H9 (cell line): ENCODE data around the gene BMP8A. TPM values are rescaled to one million over a fixed set of nuclear protein-coding genes. Genes with fewer than 3 reads are reported as not detected.

Experiments used
- DNase-seq: peaks from one replicate; pipeline ENCODE4 v3.0.0-alpha.2; 2017
- H2AFZ ChIP-seq: one replicate; pipeline ENCODE4 v1.6.1; 2013; ENCODE audit warnings: mild to moderate bottlenecking, low read length, control low read depth, moderate library complexity
- H2AK5ac ChIP-seq: 2 replicates; pipeline ENCODE4 v1.6.1; 2013; ENCODE audit warnings: low read length, control low read depth, mixed read lengths; ENCODE audit not compliant: insufficient read length
- H2BK120ac ChIP-seq: one replicate; pipeline ENCODE4 v1.6.1; 2013; ENCODE audit warnings: low read depth, mild to moderate bottlenecking, low read length, control low read depth, inconsistent platforms; ENCODE audit not compliant: poor library complexity, severe bottlenecking
- H2BK12ac ChIP-seq: 2 replicates; pipeline ENCODE4 v1.6.1; 2013; ENCODE audit warnings: low read length, control low read depth, mixed read lengths, low read depth; ENCODE audit not compliant: insufficient read length
- H2BK15ac ChIP-seq: 2 replicates; pipeline ENCODE4 v1.6.1; 2013; ENCODE audit warnings: low read depth, low read length, control low read depth
- H2BK20ac ChIP-seq: one replicate; pipeline ENCODE4 v1.6.1; 2013; ENCODE audit warnings: low read depth, mild to moderate bottlenecking, low read length, control low read depth, inconsistent platforms; ENCODE audit not compliant: poor library complexity, severe bottlenecking
- H2BK5ac ChIP-seq: 2 replicates; pipeline ENCODE4 v1.6.1; 2013; ENCODE audit warnings: low read length, control low read depth, mixed read lengths; ENCODE audit not compliant: insufficient read length
- H3K14ac ChIP-seq: 2 replicates; pipeline ENCODE4 v1.6.1; 2013; ENCODE audit warnings: low read length, control low read depth; ENCODE audit not compliant: insufficient read depth
- H3K18ac ChIP-seq: 2 replicates; pipeline ENCODE4 v1.6.1; 2013; ENCODE audit warnings: low read depth, mild to moderate bottlenecking, mixed read lengths, low read length, control low read depth; ENCODE audit not compliant: insufficient read length
- H3K23ac ChIP-seq: 2 replicates; pipeline ENCODE4 v1.6.1; 2013; ENCODE audit warnings: low read length, control low read depth, mixed read lengths, low read depth; ENCODE audit not compliant: insufficient read length
- H3K23me2 ChIP-seq: 2 replicates; pipeline ENCODE4 v1.6.1; 2013; ENCODE audit warnings: low read depth, mild to moderate bottlenecking, mixed read lengths, low read length, control low read depth; ENCODE audit not compliant: insufficient read length, poor library complexity, severe bottlenecking
- H3K27ac ChIP-seq: 2 replicates; pipeline ENCODE4 v1.5.1; 2013; ENCODE audit warnings: low read length, control low read depth, mixed read lengths, low read depth; ENCODE audit not compliant: insufficient read length
- H3K27me3 ChIP-seq: 2 replicates; pipeline ENCODE4 v1.6.1; 2013; ENCODE audit warnings: low read length, control low read depth, inconsistent platforms; ENCODE audit not compliant: insufficient read depth
- H3K4ac ChIP-seq: 2 replicates; pipeline ENCODE4 v1.6.1; 2013; ENCODE audit warnings: low read depth, mild to moderate bottlenecking, control low read depth, inconsistent platforms, low read length, moderate library complexity
- H3K4me1 ChIP-seq: 2 replicates; pipeline ENCODE4 v1.6.1; 2013; ENCODE audit warnings: low read length, control low read depth, inconsistent platforms; ENCODE audit not compliant: insufficient read depth
- H3K4me2 ChIP-seq: 2 replicates; pipeline ENCODE4 v1.6.1; 2013; ENCODE audit warnings: low read length, control low read depth, mixed read lengths; ENCODE audit not compliant: insufficient read length, insufficient read depth
- H3K56ac ChIP-seq: 2 replicates; pipeline ENCODE4 v1.6.1; 2013; ENCODE audit warnings: low read depth, mild to moderate bottlenecking, mixed read lengths, low read length, control low read depth; ENCODE audit not compliant: insufficient read length
- H3K79me1 ChIP-seq: 2 replicates; pipeline ENCODE4 v1.6.1; 2013; ENCODE audit warnings: low read depth, mild to moderate bottlenecking, moderate library complexity, low read length, control low read depth, inconsistent platforms; ENCODE audit not compliant: insufficient read depth, poor library complexity, severe bottlenecking
- H3K79me2 ChIP-seq: 2 replicates; pipeline ENCODE4 v1.6.1; 2013; ENCODE audit warnings: low read length, control low read depth, inconsistent platforms; ENCODE audit not compliant: insufficient read depth
- H3K9ac ChIP-seq: 2 replicates; pipeline ENCODE4 v1.6.1; 2013; ENCODE audit warnings: low read length, control low read depth, mixed read lengths; ENCODE audit not compliant: insufficient read length; ENCODE audit errors: extremely low read depth
- H3K9me3 ChIP-seq: one replicate; pipeline ENCODE4 v1.6.1; 2013; ENCODE audit warnings: low read depth, low read length, inconsistent platforms; ENCODE audit not compliant: control insufficient read depth
- H3T11ph ChIP-seq: one replicate; pipeline ENCODE4 v1.6.1; 2013; ENCODE audit warnings: mild to moderate bottlenecking, low read length, control low read depth, inconsistent platforms
- H4K20me1 ChIP-seq: one replicate; pipeline ENCODE4 v1.6.1; 2013; ENCODE audit not compliant: control insufficient read depth, insufficient read length, insufficient read depth
- H4K5ac ChIP-seq: 2 replicates; pipeline ENCODE4 v1.6.1; 2013; ENCODE audit warnings: low read depth, mild to moderate bottlenecking, mixed read lengths, low read length, control low read depth; ENCODE audit not compliant: insufficient read length
- H4K8ac ChIP-seq: replicated peaks from 2 replicates; pipeline ENCODE4 v1.6.1; 2013; ENCODE audit warnings: low read length, control low read depth, mixed read lengths, low read depth; ENCODE audit not compliant: insufficient read length
- H4K91ac ChIP-seq: 2 replicates; pipeline ENCODE4 v1.6.1; 2013; ENCODE audit warnings: low read depth, mild to moderate bottlenecking, moderate library complexity, mixed read lengths, low read length, control low read depth; ENCODE audit not compliant: insufficient read length
- H3K27ac Mint-ChIP-seq, 3 experiments: 2 replicates in 2 of 3; 3 replicates in 1 of 3; pipeline ENCODE4 v1.8.0; 2020 to 2021; ENCODE audit warnings: mixed read lengths in 3 of 3, mild to moderate bottlenecking in 1 of 3, moderate library complexity in 1 of 3
- H3K27me3 Mint-ChIP-seq: 2 replicates; pipeline ENCODE4 v1.8.0; 2021; ENCODE audit warnings: low read depth, mild to moderate bottlenecking, moderate library complexity, mixed read lengths
- H3K36me3 Mint-ChIP-seq, 3 experiments: 2 replicates in 2 of 3; 3 replicates in 1 of 3; pipeline ENCODE4 v1.8.0; 2020 to 2021; ENCODE audit warnings: low read depth in 3 of 3, mixed read lengths in 3 of 3; ENCODE audit not compliant: insufficient read depth in 1 of 3
- H3K4me1 Mint-ChIP-seq, 2 experiments: 2 replicates each; pipeline ENCODE4 v1.8.0; 2020; ENCODE audit warnings: mixed read lengths in 2 of 2
- H3K4me3 Mint-ChIP-seq, 2 experiments: 2 replicates in 1 of 2; 3 replicates in 1 of 2; pipeline ENCODE4 v1.8.0; 2020 to 2021; ENCODE audit warnings: mild to moderate bottlenecking in 2 of 2, mixed read lengths in 2 of 2, moderate library complexity in 1 of 2
- H3K9me3 Mint-ChIP-seq, 2 experiments: 2 replicates in 1 of 2; 3 replicates in 1 of 2; pipeline ENCODE4 v1.8.0; 2020; ENCODE audit warnings: mild to moderate bottlenecking in 2 of 2, mixed read lengths in 2 of 2, moderate library complexity in 1 of 2
- CTCF ChIP-seq: fragments of 200-600 bp; sonication (generic); conservative IDR thresholded peaks from 3 replicates; pipeline ENCODE4 v1.8.0; 2021; ENCODE audit warnings: antibody characterized with exemption, mild to moderate bottlenecking
- WGBS: extraction: QIAGEN DNeasy Blood & Tissue Kit; methylation state at CpG from one replicate; pipeline ENCODE4 v1.1.7; 2013; ENCODE audit warnings: missing lambda C conversion rate, low lambda C conversion rate, mixed read lengths; ENCODE audit not compliant: insufficient read length; ENCODE audit errors: extremely low coverage; 5-methylcytosine and 5-hydroxymethylcytosine counted together
- total RNA-seq: library from RNA; stranded (reverse); gene quantifications from 2 replicates; pipeline ENCODE4 v1.2.1, GENCODE V29; 2021

Gene BMP8A
- total RNA-seq, 1 experiment from 2014 or later, result 0.52 TPM

- H3T11ph ChIP-seq, result no peak overlapping the region
- no peak overlapping the region for H2BK20ac ChIP-seq
- H3K4me2 ChIP-seq, result no peak overlapping the region
- no peak overlapping the region for H4K91ac ChIP-seq
- no peak overlapping the region for H3K56ac ChIP-seq
- no peak overlapping the region for H2BK120ac ChIP-seq
- no peak overlapping the region for H3K9ac ChIP-seq
- no peaks in the 10 kb centered on the region for H3K27me3 ChIP-seq
- H3K14ac ChIP-seq, result no peak overlapping the region
- no peak overlapping the region for H3K4me3 Mint-ChIP-seq
- no peak overlapping the region for H2BK15ac ChIP-seq
- peaks cover 4% of the 10 kb centered on the region; the same call in 1 of the 2 replicates for H3K27me3 Mint-ChIP-seq
- no peak overlapping the region for H4K8ac ChIP-seq
- no peak overlapping the region for H2BK5ac ChIP-seq
- no peaks in the 10 kb centered on the region for H3K9me3 ChIP-seq
- H3K18ac ChIP-seq, result no peak overlapping the region
- H2AFZ ChIP-seq, result no peak overlapping the region
- peaks cover 0 to 5% of the 10 kb centered on the region in 2 experiments; a peak in 2 of 4 replicates for H3K4me1 Mint-ChIP-seq
- no peak for TF ChIP-seq CTCF
- no peak overlapping the region for H3K23ac ChIP-seq
- no CpG with 5 or more reads among the region's 29 CpGs for WGBS
- no peak for DNase-seq
- H3K9me3 Mint-ChIP-seq, result no peaks in the 10 kb centered on the region; a peak in 1 of 5 replicates
- no peak overlapping the region for H3K27ac ChIP-seq
- no peak overlapping the region for H2AK5ac ChIP-seq
- no peaks in the 10 kb centered on the region for H3K79me2 ChIP-seq
- H3K23me2 ChIP-seq, result no peaks in the 10 kb centered on the region
- H2BK12ac ChIP-seq, result no peak overlapping the region
- peak overlapping the region in 1 of 3 experiments; percentile 70; a peak in 1 of 7 replicates for H3K27ac Mint-ChIP-seq
- no peaks in the 10 kb centered on the region for H4K20me1 ChIP-seq
- H3K36me3 Mint-ChIP-seq, result peaks cover 0 to 7% (median 0%) of the 10 kb centered on the region in 3 experiments; a peak in 2 of 7 replicates
- H4K5ac ChIP-seq, result no peak overlapping the region
- no peak overlapping the region for H3K4ac ChIP-seq
- no peaks in the 10 kb centered on the region for H3K79me1 ChIP-seq
- no peaks in the 10 kb centered on the region for H3K4me1 ChIP-seq
Observed at GRCh38 chr1:39522661-39523567, 31.5 kb downstream of the BMP8A start.
